IPS-NIHi7 (cell line): ENCODE results near the gene MAPK13.
"Not testable (repeated sequence)": the region's sequence is repeated elsewhere in the genome, so short reads cannot be mapped to it uniquely, and the experiment has no call there.

ENCODE experiments used
- DNase-seq: peaks from one replicate; pipeline ENCODE4 v3.0.0; 2012; ENCODE audit warnings: mixed read lengths; ENCODE audit errors: extremely low spot score

Gene MAPK13

GRCh38 chr6:36114798-36115408 is 15.4 kb upstream of the MAPK13 start:
- DNase-seq: no peak

- no peak for DNase-seq
Observed at GRCh38 chr6:36115412-36115811, 14.9 kb upstream of the MAPK13 start.

GRCh38 chr6:36116066-36116864 is 14.0 kb upstream of the MAPK13 start:
- no peak for DNase-seq

- DNase-seq: no peak
Observed at GRCh38 chr6:36116943-36117342, 13.4 kb upstream of the MAPK13 start.

GRCh38 chr6:36117658-36118549 is 12.4 kb upstream of the MAPK13 start:
- no peak for DNase-seq

- DNase-seq: no peak
Observed at GRCh38 chr6:36118550-36119107, 11.7 kb upstream of the MAPK13 start.

GRCh38 chr6:36119209-36119608 is 11.1 kb upstream of the MAPK13 start:
- DNase-seq: no peak

GRCh38 chr6:36120018-36120417 is 10.3 kb upstream of the MAPK13 start:
- DNase-seq: no peak

- no peak for DNase-seq
Observed at GRCh38 chr6:36120539-36120938, 9.8 kb upstream of the MAPK13 start.

- no peak for DNase-seq
Observed at GRCh38 chr6:36120979-36121786, 9.1 kb upstream of the MAPK13 start.

- no peak for DNase-seq
Observed at GRCh38 chr6:36121787-36122494, 8.4 kb upstream of the MAPK13 start.

GRCh38 chr6:36122495-36123269 is 7.6 kb upstream of the MAPK13 start:
- DNase-seq: no peak

- DNase-seq: peak; percentile 87
Observed at GRCh38 chr6:36123270-36124139, 6.8 kb upstream of the MAPK13 start.

GRCh38 chr6:36124346-36124745 is 6.0 kb upstream of the MAPK13 start:
- not testable (repeated sequence) for DNase-seq

GRCh38 chr6:36124881-36125280 is 5.4 kb upstream of the MAPK13 start:
- no peak for DNase-seq

- DNase-seq: no peak
Observed at GRCh38 chr6:36125575-36125974, 4.7 kb upstream of the MAPK13 start.

- no peak for DNase-seq
Observed at GRCh38 chr6:36126121-36126520, 4.2 kb upstream of the MAPK13 start.

- no peak for DNase-seq
Observed at GRCh38 chr6:36126553-36127458, 3.5 kb upstream of the MAPK13 start.
